ENCODE results near the gene MTSS2.
"Not testable (repeated sequence)": the region's sequence is repeated elsewhere in the genome, so short reads cannot be mapped to it uniquely, and the experiment has no call there.

Gene MTSS2

DNA sequence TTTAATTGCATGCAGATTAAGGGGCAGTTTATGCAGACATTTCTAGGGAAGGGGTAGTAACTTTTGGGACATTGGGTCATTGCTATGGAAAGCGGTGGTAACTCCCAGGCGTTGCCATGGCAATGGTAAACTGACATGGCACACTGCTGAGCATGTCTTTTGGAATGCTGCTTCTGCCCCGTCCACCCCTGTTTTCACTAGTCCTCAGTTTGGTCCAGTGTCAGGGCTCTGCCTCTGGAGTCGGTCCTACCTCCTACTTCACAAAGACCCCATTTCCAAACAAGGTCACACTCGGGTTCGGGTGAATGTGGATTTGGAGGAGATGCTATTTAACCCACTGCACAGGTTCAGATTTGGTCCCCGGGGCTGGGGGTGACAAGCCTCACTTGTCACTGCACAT lies 36.6 kb downstream of the MTSS2 start:
- no peak for DNase-seq

DNA sequence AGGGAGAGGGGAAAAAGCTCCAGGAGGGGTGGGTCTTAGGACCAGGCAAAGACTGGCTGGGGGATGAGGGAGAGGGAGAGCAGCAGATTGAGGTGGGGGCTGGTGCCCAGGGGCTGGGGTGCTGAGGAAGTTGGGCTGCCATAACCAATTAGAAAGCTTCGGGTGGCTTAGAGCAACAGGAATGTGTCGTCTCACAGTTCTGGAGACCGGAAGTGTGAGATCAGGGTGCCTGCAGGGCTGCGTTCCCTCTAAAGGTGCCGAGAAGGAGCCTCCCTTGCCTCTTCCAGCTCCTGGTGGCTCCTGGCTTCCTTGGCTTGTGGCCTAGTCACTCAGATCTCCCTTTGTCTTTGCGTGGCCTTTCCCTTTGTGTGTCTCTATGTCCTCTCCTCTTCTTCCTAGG lies 37.2 kb downstream of the MTSS2 start:
- DNase-seq, result no peak

GRCh38 chr16:70647441-70648359 lies 38.2 kb downstream of the MTSS2 start:
- DNase-seq, result no peak

DNA sequence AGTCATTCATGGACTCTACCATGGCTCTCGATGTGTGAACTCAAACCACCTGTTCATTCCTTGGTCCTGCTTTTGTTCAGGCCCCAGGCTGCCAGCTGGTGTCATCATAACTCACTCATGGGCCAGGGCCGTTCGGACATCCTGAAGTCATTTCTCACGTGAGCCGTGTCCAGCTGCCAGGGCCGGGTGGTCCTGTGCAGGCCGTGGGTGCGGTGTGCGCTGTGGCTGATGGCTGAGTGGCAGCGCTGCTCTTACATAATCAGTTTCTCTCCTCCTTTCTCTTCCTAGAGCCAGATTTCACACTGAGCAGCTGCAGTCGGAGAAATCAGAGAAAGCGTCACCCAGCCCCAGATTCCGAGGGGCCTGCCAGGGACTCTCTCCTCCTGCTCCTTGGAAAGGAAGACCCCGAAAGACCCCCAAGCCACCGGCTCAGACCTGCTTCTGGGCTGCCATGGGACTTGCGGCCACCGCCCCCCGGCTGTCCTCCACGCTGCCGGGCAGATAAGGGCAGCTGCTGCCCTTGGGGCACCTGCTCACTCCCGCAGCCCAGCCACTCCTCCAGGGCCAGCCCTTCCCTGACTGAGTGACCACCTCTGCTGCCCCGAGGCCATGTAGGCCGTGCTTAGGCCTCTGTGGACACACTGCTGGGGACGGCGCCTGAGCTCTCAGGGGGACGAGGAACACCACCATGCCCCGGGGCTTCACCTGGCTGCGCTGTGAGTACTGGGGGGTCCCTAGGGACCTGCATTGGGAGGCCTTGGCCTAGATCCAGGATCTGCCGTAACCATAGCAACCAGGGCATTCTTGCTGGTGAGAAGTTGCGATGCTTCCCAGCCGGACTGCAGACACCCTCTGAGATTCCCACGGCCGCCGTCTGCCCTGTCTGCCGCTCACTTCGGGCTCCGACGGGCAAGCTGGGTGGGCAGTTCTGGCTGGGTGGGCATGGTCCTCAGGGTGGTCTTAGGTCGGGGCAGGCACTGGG lies 39.3 kb downstream of the MTSS2 start, which contains the start of gene IL34:
IL34 (plus strand) TSS at position 300 of the 982 bp plus-strand sequence; CDS start at position 689, 389 bp downstream.
- DNase-seq, result no peak

- DNase-seq, result no peak
These were observed 40.9 kb downstream of the MTSS2 start for GRCh38 chr16:70644763-70645597.

GRCh38 chr16:70643264-70643663 lies 42.6 kb downstream of the MTSS2 start:
- not testable (repeated sequence) for DNase-seq

GRCh38 chr16:70642633-70643032 lies 43.2 kb downstream of the MTSS2 start:
- DNase-seq, result no peak

GRCh38 chr16:70638814-70639792 lies 46.8 kb downstream of the MTSS2 start:
- no peak for DNase-seq
